Parathyroid adenoma (tissue), 2 donors: ENCODE data around the gene OR6B2.

Source experiments
- H2AFZ ChIP-seq: fragments of 300-600 bp; sonication (generic); one replicate; pipeline ENCODE4 v1.7.0; 2017; ENCODE audit warnings: antibody characterized with exemption, mild to moderate bottlenecking
- H3K27ac ChIP-seq: fragments of 300-600 bp; sonication (generic); one replicate; pipeline ENCODE4 v1.7.0; 2017
- H3K27me3 ChIP-seq: fragments of 300-600 bp; sonication (generic); one replicate; pipeline ENCODE4 v1.7.0; 2017; ENCODE audit warnings: low read length; ENCODE audit not compliant: control insufficient read depth, insufficient read depth
- H3K36me3 ChIP-seq: fragments of 300-600 bp; sonication (generic); one replicate; pipeline ENCODE4 v1.7.0; 2017; ENCODE audit warnings: low read length; ENCODE audit not compliant: control insufficient read depth, insufficient read depth
- H3K4me1 ChIP-seq: fragments of 300-600 bp; sonication (generic); one replicate; pipeline ENCODE4 v1.7.0; 2017; ENCODE audit warnings: control low read depth
- H3K4me2 ChIP-seq: fragments of 300-600 bp; sonication (generic); one replicate; pipeline ENCODE4 v1.7.0; 2017; ENCODE audit warnings: low read length
- H3K4me3 ChIP-seq: fragments of 300-600 bp; sonication (generic); one replicate; pipeline ENCODE4 v1.7.0; 2017; ENCODE audit warnings: low read depth, low read length
- H3K79me2 ChIP-seq: fragments of 300-600 bp; sonication (generic); one replicate; pipeline ENCODE4 v1.7.0; 2017; ENCODE audit warnings: control low read depth
- H3K9ac ChIP-seq: fragments of 300-600 bp; sonication (generic); one replicate; pipeline ENCODE4 v1.7.0; 2017; ENCODE audit warnings: mild to moderate bottlenecking
- H3K9me3 ChIP-seq: fragments of 300-600 bp; sonication (generic); one replicate; pipeline ENCODE4 v1.7.0; 2017; ENCODE audit warnings: low read length; ENCODE audit not compliant: control insufficient read depth
- CTCF ChIP-seq: fragments of 300-600 bp; sonication (generic); IDR thresholded peaks from one replicate; pipeline ENCODE4 v1.7.0; 2017; ENCODE audit warnings: antibody characterized with exemption, mild to moderate bottlenecking
- donor health status: primary hyperparathyroidism.

OR6B2 gene

DNA sequence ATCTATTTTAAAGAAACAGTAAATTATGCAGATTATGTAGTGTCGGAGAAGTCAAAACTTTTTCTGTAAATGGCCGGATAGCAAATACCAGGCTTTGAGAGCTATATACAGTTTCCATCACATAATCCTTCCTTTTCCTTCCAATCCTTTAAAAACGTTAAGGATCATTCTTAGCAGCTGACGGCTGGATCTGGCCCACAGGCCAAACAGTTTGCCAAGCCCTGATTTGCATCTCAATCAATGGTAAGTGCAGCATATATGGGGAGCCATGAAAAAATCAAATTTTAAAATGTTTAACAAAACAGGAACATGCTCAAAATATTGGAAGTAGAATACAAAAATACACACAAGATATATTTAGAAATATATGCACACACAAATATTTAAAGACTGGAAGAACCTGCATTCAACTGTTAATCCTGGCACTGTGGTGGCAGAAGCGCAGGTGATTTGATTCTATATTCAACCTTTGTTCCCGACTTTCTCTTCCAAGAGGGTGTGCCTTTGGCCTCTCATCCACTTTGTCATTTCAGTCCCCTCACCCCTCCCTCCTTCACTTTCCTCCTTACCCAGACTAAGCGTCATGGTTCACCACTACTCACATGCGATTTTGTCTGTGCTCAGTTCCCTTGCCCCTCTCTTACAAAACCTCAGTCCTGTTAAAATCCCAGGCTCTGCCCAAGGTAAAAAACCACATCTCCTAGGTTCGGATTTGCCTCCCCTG lies 32.4 kb downstream of the OR6B2 start:
- TF ChIP-seq CTCF: no peak
- Histone ChIP-seq H2AFZ (no peak overlapping the region), H3K9ac (no peak overlapping the region), H3K4me3 (no peak overlapping the region), H3K4me1 (no peaks in the 10 kb centered on the region), H3K27me3 (no peaks in the 10 kb centered on the region), H3K4me2 (no peak overlapping the region), H3K79me2 (no peaks in the 10 kb centered on the region), H3K9me3 (no peaks in the 10 kb centered on the region), H3K27ac (no peak overlapping the region), H3K36me3 (no peaks in the 10 kb centered on the region)

GRCh38 chr2:239994086-239994485 lies 36.1 kb downstream of the OR6B2 start:
- Histone ChIP-seq H3K27me3 (no peaks in the 10 kb centered on the region), H2AFZ (no peak overlapping the region), H3K36me3 (no peaks in the 10 kb centered on the region), H3K9ac (no peak overlapping the region), H3K4me3 (no peak overlapping the region), H3K27ac (no peak overlapping the region), H3K4me1 (no peaks in the 10 kb centered on the region), H3K9me3 (no peaks in the 10 kb centered on the region), H3K79me2 (peaks cover 10% of the 10 kb centered on the region), H3K4me2 (no peak overlapping the region)
- TF ChIP-seq CTCF: no peak

GRCh38 chr2:239993291-239993690 lies 36.9 kb downstream of the OR6B2 start:
- Histone ChIP-seq H3K36me3 (no peaks in the 10 kb centered on the region), H3K9me3 (no peaks in the 10 kb centered on the region), H3K27ac (no peak overlapping the region), H3K4me2 (no peak overlapping the region), H3K9ac (no peak overlapping the region), H3K4me3 (no peak overlapping the region), H3K27me3 (no peaks in the 10 kb centered on the region), H3K4me1 (no peaks in the 10 kb centered on the region), H3K79me2 (peaks cover 10% of the 10 kb centered on the region), H2AFZ (no peak overlapping the region)
- TF ChIP-seq CTCF: no peak

DNA sequence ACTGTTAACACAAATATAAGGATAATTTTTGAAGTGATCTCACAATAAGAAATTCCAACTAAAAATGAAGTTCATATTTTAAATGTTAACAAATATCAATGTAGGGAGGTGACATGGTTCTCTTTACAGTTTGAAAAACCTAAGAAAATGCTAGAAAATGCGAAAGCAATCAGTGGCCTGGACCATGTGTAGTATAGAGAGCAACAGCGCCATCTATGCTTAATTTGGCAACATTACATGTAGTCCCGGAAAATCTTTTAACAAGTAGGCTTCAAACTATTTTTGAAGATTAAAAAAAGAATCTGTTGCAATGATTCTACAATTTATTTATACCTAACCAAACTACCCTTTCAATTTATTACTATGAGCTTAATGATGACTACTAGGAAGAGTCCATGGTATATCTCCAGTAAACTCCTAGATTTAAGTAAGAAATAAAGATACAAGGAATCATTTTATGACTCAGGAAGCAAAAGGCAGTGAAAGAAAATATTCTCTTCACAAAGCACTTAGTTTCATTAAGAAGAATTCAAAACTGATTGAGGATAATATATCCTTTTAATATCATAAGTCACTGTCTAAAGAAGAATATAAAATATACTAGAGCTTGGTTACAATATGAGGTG lies 38.4 kb downstream of the OR6B2 start:
- H3K9ac ChIP-seq: no peak overlapping the region
- H3K9me3 ChIP-seq: no peaks in the 10 kb centered on the region
- no peak overlapping the region for H2AFZ ChIP-seq
- no peaks in the 10 kb centered on the region for H3K36me3 ChIP-seq
- H3K27ac ChIP-seq: no peak overlapping the region
- H3K4me2 ChIP-seq: no peak overlapping the region
- no peaks in the 10 kb centered on the region for H3K4me1 ChIP-seq
- peak; percentile 82 for TF ChIP-seq CTCF
- H3K79me2 ChIP-seq: peaks cover 10% of the 10 kb centered on the region
- H3K27me3 ChIP-seq: no peaks in the 10 kb centered on the region
- H3K4me3 ChIP-seq: no peak overlapping the region

DNA sequence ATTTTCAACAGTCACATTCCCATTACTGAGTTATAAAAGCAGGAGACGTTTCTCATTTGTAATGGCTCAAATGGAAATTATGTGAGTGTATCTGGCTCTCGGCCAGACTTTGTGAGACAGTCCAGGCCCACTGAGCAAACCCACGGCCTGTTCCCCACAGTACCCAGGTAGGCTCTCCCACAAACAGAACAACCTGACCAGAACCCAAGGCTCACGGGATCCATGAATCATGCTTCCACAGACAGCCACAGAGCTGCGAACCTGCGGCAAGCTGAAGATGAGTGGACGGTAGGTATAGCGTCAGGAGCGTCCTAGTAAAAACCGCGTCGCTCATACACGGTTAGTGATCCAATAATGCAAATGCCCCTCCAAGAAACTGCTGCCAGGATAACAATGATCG lies 39.3 kb downstream of the OR6B2 start:
- Histone ChIP-seq H3K36me3 (no peaks in the 10 kb centered on the region), H3K79me2 (peaks cover 10% of the 10 kb centered on the region), H3K4me3 (no peak overlapping the region), H3K27ac (no peak overlapping the region), H3K9ac (no peak overlapping the region), H2AFZ (no peak overlapping the region), H3K4me1 (no peaks in the 10 kb centered on the region), H3K9me3 (no peaks in the 10 kb centered on the region), H3K27me3 (no peaks in the 10 kb centered on the region), H3K4me2 (no peak overlapping the region)
- no peak for TF ChIP-seq CTCF
